GM12878 (cell line): Measurements from ENCODE around the gene KLF14. TPM values are rescaled to one million over a fixed set of nuclear protein-coding genes. Genes with fewer than 3 reads are reported as not detected.
A peak's percentile ranks its signal among the peaks of the same experiment; 100 is the strongest.

Experiments
- ATAC-seq: fragments of 200-7000 bp; cut with Tn5 transposase; 3 replicates; pipeline ENCODE4 v1.9.1; 2020; ENCODE audit warnings: mild to moderate bottlenecking, moderate library complexity
- BruUV-seq: library from RNA; stranded (reverse); fragments of 400-500 nt; replicated peaks from 2 replicates; lab custom pipeline; 2021; lab: Mats Ljungman, UMichigan
- CTCF ChIA-PET: fragments of 300-600 bp; sonication (Branson Sonifier 250); formaldehyde crosslinking; extraction: SDS; loops from one replicate; lab custom pipeline; 2021; ENCODE audit warnings: inconsistent platforms; lab: Yijun Ruan, JAX
- POLR2A ChIA-PET: fragments of 350-600 bp; formaldehyde crosslinking; extraction: SDS; loops from one replicate; lab custom pipeline; 2021; ENCODE audit warnings: inconsistent platforms; lab: Charles Lee
- RAD21 ChIA-PET: fragments of 300-600 bp; sonication (Branson Sonifier 250); formaldehyde crosslinking; loops from one replicate; lab custom pipeline; 2023; ENCODE audit warnings: antibody characterized with exemption; ENCODE audit not compliant: unreplicated experiment; lab: Charles Lee
- SMC1A ChIA-PET: fragments of 300-600 bp; sonication (Branson Sonifier 250); formaldehyde crosslinking; loops from one replicate; lab custom pipeline; 2023; ENCODE audit not compliant: unreplicated experiment, uncharacterized antibody; lab: Charles Lee
- DNase-seq: peaks from one replicate; pipeline ENCODE4 v3.0.0-alpha.2; 2011; ENCODE audit warnings: low read depth, low spot score
- FAIRE-seq: peaks from 3 replicates; lab custom pipeline; 2011; peaks lifted over from hg19 to GRCh38; lab: Jason Lieb, UNC
- H2AFZ ChIP-seq: 2 replicates; pipeline ENCODE4 v1.6.0; 2011; ENCODE audit warnings: low read depth, low read length, control low read depth; ENCODE audit not compliant: control insufficient read depth
- H3K27ac ChIP-seq: 2 replicates; pipeline ENCODE4 v1.5.1; 2011; ENCODE audit warnings: control low read depth; ENCODE audit not compliant: control insufficient read depth, insufficient read depth
- H3K27me3 ChIP-seq, 2 experiments: replicated peaks in 1 of 2; 2 replicates each; pipeline versions ENCODE4 v1.6.0 to v1.6.1; 2011; ENCODE audit warnings: low read length in 1 of 2; ENCODE audit not compliant: control insufficient read depth in 2 of 2, insufficient read depth in 2 of 2
- H3K36me3 ChIP-seq, 2 experiments: 2 replicates each; pipeline ENCODE4 v1.5.1; 2011; ENCODE audit warnings: low read length in 1 of 2; ENCODE audit not compliant: control insufficient read depth in 2 of 2, insufficient read depth in 2 of 2
- H3K4me1 ChIP-seq: 2 replicates; pipeline ENCODE4 v1.6.1; 2011; ENCODE audit warnings: mild to moderate bottlenecking, low read length, moderate library complexity, mixed read lengths; ENCODE audit not compliant: control insufficient read depth, insufficient read depth
- H3K4me2 ChIP-seq: 2 replicates; pipeline ENCODE4 v1.6.0; 2011; ENCODE audit warnings: control low read depth; ENCODE audit not compliant: control insufficient read depth, insufficient read depth
- H3K4me3 ChIP-seq: fragments of 200-600 bp; sonication (generic); 2 replicates; pipeline ENCODE4 v1.5.1; 2016
- H3K79me2 ChIP-seq: 2 replicates; pipeline ENCODE4 v1.6.0; 2011; ENCODE audit warnings: low read length; ENCODE audit not compliant: control insufficient read depth, insufficient read depth
- H3K9ac ChIP-seq: 2 replicates; pipeline ENCODE4 v1.8.0; 2011; ENCODE audit warnings: low read length, control low read depth, mixed read lengths; ENCODE audit not compliant: control insufficient read depth, insufficient read depth
- H3K9me3 ChIP-seq: replicated peaks from 3 replicates; pipeline ENCODE4 v1.5.1; 2011; ENCODE audit warnings: mild to moderate bottlenecking, low read length; ENCODE audit not compliant: control insufficient read depth, insufficient read depth
- H4K20me1 ChIP-seq: 2 replicates; pipeline ENCODE4 v1.6.0; 2011; ENCODE audit not compliant: control insufficient read depth, insufficient read depth
- ASH2L ChIP-seq: fragments of 300-600, 200-600 bp; sonication (generic); IDR thresholded peaks from 2 replicates; pipeline ENCODE4 v1.6.1; 2017; ENCODE audit warnings: low read depth, mild to moderate bottlenecking, borderline replicate concordance
- CHD1 ChIP-seq: IDR thresholded peaks from 2 replicates; pipeline ENCODE4 v1.6.1; 2012; ENCODE audit warnings: low read depth, low read length, improper control_type of control experiment
- CTCF ChIP-seq, 3 experiments: IDR thresholded peaks in 2 of 3; conservative IDR thresholded peaks in 1 of 3; 2 replicates each; pipeline ENCODE4 v1.5.1; 2011; ENCODE audit warnings: low read depth in 3 of 3, low read length in 3 of 3, mild to moderate bottlenecking in 3 of 3, control low read depth in 2 of 3, moderate library complexity in 2 of 3, inconsistent platforms in 1 of 3, mixed read lengths in 1 of 3; ENCODE audit not compliant: control insufficient read depth in 2 of 3, insufficient read depth in 1 of 3; ENCODE audit errors: extremely low read depth in 1 of 3
- IKZF1 ChIP-seq: fragments of 450-650 bp; conservative IDR thresholded peaks from 2 replicates; pipeline ENCODE4 v1.6.1; 2017; ENCODE audit warnings: antibody characterized with exemption, mild to moderate bottlenecking
- RAD21 ChIP-seq: IDR thresholded peaks from 2 replicates; pipeline ENCODE4 v1.6.1; 2011; ENCODE audit warnings: mild to moderate bottlenecking, low read depth, low read length, moderate library complexity; ENCODE audit not compliant: insufficient read depth
- SREBF2 ChIP-seq: IDR thresholded peaks from 2 replicates; pipeline ENCODE4 v1.6.1; 2012; ENCODE audit warnings: mild to moderate bottlenecking, low read length
- YY1 ChIP-seq: IDR thresholded peaks from 2 replicates; pipeline ENCODE4 v1.6.1; 2011; ENCODE audit warnings: low read depth, mild to moderate bottlenecking, low read length
- ZSCAN29 ChIP-seq: fragments of 450-650 bp; IDR thresholded peaks from 2 replicates; pipeline ENCODE4 v1.6.1; 2017; ENCODE audit warnings: mild to moderate bottlenecking, moderate library complexity
- WGBS: methylation state at CpG from one replicate; pipeline ENCODE4 v1.1.6; 2016; ENCODE audit warnings: low lambda C conversion rate; ENCODE audit not compliant: insufficient replicate concordance, insufficient coverage; ENCODE audit errors: missing lambda C conversion rate; 5-methylcytosine and 5-hydroxymethylcytosine counted together
- in situ Hi-C: fragments of 300-500 bp; cut with MboI; formaldehyde crosslinking; loops from 9 replicates; pipeline ENCODE4 v1.14.3; 2018; ENCODE audit warnings: mixed read lengths
- intact Hi-C: fragments of 100-400 bp; cut with micrococcal nuclease; formaldehyde crosslinking; loops from one replicate; pipeline ENCODE4 v1.14.2; 2022; ENCODE audit not compliant: unreplicated experiment
- polyA plus RNA-seq, 11 experiments: library from polyadenylated mRNA; depleted of rRNA in 4 of 11; unstranded in 6 of 11; stranded (reverse) in 5 of 11; fragments of >200 nt; fragmentation: Nextera tagmentation in 4 of 11; fragmentation: Illumina TruSeq in 1 of 11; extraction: Ambion mirVana in 4 of 11; extraction: Trizol in 1 of 11; gene quantifications; 1 replicate in 1 of 11; 2 replicates in 10 of 11; pipeline versions ENCODE4 v1.2.1 to v1.2.3, GENCODE V29; 2011 to 2016; ENCODE audit warnings: inconsistent platforms in 2 of 11, missing spikeins in 2 of 11, low read depth in 1 of 11
- total RNA-seq, 4 experiments: library from RNA; depleted of rRNA in 3 of 4; stranded (reverse); fragments of >200 nt in 3 of 4; fragmentation: Illumina TruSeq in 1 of 4; extraction: Trizol in 1 of 4; gene quantifications; 2 replicates each; pipeline versions ENCODE4 v1.2.1 to v1.2.3, GENCODE V29; 2013 to 2021

The KLF14 gene
- total and polyA plus RNA-seq, 10 of the 15 experiments (the other 5 are each of a cell fraction or from before 2014, with no cell fraction given), result 0.06 TPM; not detected in 9

DNA sequence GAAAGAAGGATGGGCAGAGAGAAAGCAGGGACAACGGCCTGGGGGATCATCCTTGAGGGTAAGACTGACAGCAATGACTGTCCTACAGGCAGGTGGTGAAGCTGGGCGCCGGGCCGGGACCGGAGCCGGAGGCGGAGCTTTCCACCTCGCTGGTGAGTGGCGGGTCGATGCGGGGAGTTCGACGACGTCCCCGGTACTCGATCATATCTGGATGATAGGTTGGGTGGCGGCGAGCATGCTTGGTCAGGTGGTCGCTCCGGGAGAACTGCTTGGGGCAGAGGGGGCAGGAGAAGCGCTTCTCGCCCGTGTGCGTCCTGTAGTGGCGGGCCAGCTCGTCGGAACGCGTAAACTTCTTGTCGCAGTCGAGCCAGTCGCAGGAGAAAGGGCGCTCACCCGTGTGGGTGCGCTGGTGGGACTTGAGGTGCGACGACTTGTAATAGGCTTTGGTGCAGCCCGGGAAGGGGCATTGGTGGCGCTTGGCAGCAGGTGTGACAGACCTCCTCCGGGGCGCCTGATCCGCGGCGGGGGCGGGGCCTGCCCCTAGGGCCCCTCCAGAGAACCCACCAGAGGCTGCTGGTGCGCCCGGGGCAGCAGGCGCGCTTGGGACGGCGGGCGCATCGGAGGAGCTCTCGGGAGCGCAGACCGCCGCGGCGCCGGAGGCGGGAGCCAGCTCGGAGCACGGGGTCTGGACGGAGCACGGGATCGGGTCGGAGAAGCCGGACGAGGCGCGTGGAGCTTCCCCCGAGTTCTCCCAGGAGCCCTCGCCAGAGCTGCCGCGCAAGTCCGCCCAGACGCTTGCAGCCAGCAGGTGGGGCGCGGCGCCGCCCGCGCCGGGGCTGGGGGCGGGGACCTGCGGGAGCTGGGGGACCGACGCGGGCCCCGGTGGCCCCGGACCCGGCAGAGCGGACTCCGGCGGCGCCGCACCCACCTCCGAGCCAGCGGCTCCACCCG is 752 bp downstream of the KLF14 start:
- H3K4me1 ChIP-seq, result no peaks in the 10 kb centered on the region
- H4K20me1 ChIP-seq, result no peaks in the 10 kb centered on the region
- H3K79me2 ChIP-seq, result no peaks in the 10 kb centered on the region
- RAD21 ChIA-PET, result no interaction called here
- POLR2A ChIA-PET, result no interaction called here
- SMC1A ChIA-PET, result interaction anchor here (0.7 kb wide), 1 partner anchor 655 kb away, joined by 3 read pairs; no protein-coding TSS in a partner anchor
- FAIRE-seq (no peak), ATAC-seq (peak; percentile 73), DNase-seq (no peak)
- intact Hi-C loops, result no loop called here
- H3K36me3 ChIP-seq, result no peaks in the 10 kb centered on the region
- H3K4me2 ChIP-seq, result peak overlapping the region; percentile 62; the same call in 1 of the 2 replicates
- in situ Hi-C loops, result no loop called here
- H3K9me3 ChIP-seq, result no peaks in the 10 kb centered on the region; the same call in 2 of the 3 replicates
- no TSS peak for BruUV-seq
- CTCF ChIA-PET, result interaction anchor here (0.6 to 1.0 kb wide), 2 partner anchors 25 to 664 kb away, joined by 3 read pairs; no protein-coding TSS in a partner anchor
- 64% methylated on average over 58 of the region's 100 CpGs for WGBS
- H3K4me3 ChIP-seq, result no peak overlapping the region
- TF ChIP-seq ASH2L (no peak), CTCF (IDR thresholded peaks at IDR 0.05 in 2 of 3, conservative IDR thresholded peaks at IDR 0.05 in 1 of 3; ENCODE audit: control insufficient read depth in 2 of 3, extremely low read depth in 1 of 3, insufficient read depth in 1 of 3, low read depth in 3 of 3, low read length in 3 of 3) (peak in 2 of 3 experiments; percentile 5 to 9; a peak in 1 of 6 replicates), YY1 (0 out of 2 replicates have a peak, but pooled peaks have one; percentile 30), CHD1 (no peak), IKZF1 (peak; percentile 49), ZSCAN29 (no peak), SREBF2 (no peak), RAD21 (peak; percentile 26; the same call in 1 of the 2 replicates)
- H3K9ac ChIP-seq, result no peak overlapping the region
- H2AFZ ChIP-seq, result peak overlapping the region; percentile 43; the same call in 1 of the 2 replicates
- H3K27ac ChIP-seq, result no peak overlapping the region
- peaks cover 9 to 15% of the 10 kb centered on the region in 2 experiments for H3K27me3 ChIP-seq
